Neutrophil (primary cell): ENCODE measurements around the gene HTATIP2.
A peak's percentile ranks its signal among the peaks of the same experiment; 100 is the strongest.
"Not testable (repeated sequence)": the region's sequence is repeated elsewhere in the genome, so short reads cannot be mapped to it uniquely, and the experiment has no call there.

Experiments
- H3K27ac ChIP-seq: fragments of 200-600 bp; sonication (generic); 2 replicates; pipeline ENCODE4 v1.5.1; 2016; ENCODE audit warnings: mild to moderate bottlenecking, moderate library complexity
- H3K27me3 ChIP-seq: fragments of 200-600 bp; sonication (generic); 2 replicates; pipeline ENCODE4 v1.6.0; 2016; ENCODE audit warnings: mild to moderate bottlenecking
- H3K36me3 ChIP-seq: fragments of 200-600 bp; sonication (generic); 2 replicates; pipeline ENCODE4 v1.5.1; 2017
- H3K4me1 ChIP-seq, 2 experiments: fragments of 200-600 bp in 1 of 2; sonication (generic) in 1 of 2; 1 replicate in 1 of 2; 2 replicates in 1 of 2; pipeline versions ENCODE4 v1.5.1 to v1.6.1; 2013 to 2016; ENCODE audit warnings: low read depth in 1 of 2, low read length in 1 of 2, mild to moderate bottlenecking in 1 of 2, moderate library complexity in 1 of 2; ENCODE audit not compliant: control insufficient read depth in 1 of 2, insufficient read depth in 1 of 2
- H3K4me3 ChIP-seq, 2 experiments: fragments of 200-600 bp in 1 of 2; sonication (generic) in 1 of 2; 1 replicate in 1 of 2; 2 replicates in 1 of 2; pipeline ENCODE4 v1.5.1; 2013 to 2016; ENCODE audit warnings: low read depth in 1 of 2, low read length in 1 of 2, mild to moderate bottlenecking in 1 of 2, moderate library complexity in 1 of 2
- H3K9me3 ChIP-seq: fragments of 200-600 bp; sonication (generic); 2 replicates; pipeline ENCODE4 v1.5.1; 2016
- CTCF ChIP-seq: fragments of 200-600 bp; sonication (generic); IDR thresholded peaks from 2 replicates; pipeline ENCODE4 v1.5.1; 2016; ENCODE audit warnings: antibody characterized with exemption

Gene HTATIP2

DNA sequence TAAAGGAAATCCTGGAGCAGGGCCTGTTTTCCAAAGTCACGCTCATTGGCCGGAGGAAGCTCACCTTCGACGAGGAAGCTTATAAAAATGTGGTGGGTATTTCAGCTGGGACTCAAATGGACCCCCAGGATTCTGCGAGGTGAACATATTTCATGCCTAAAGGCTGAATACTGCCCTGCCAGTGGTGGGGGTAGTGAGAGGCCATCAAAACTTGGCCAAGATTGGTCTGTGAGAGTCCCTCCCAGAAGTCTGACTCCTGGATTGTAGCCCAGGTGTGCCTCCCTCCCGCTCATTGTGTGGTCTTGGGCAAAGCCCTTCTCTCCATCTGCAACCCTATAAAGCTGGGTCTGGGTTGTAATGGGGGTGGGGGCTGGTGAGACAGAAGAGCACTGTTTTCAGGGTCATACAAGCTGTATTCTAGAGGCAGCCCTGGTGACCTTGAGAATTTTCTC is 853 bp downstream of the HTATIP2 start:
- Histone ChIP-seq H3K27ac (peak overlapping the region; percentile 95), H3K9me3 (no peaks in the 10 kb centered on the region), H3K36me3 (peaks cover 25% of the 10 kb centered on the region), H3K27me3 (no peaks in the 10 kb centered on the region), H3K4me3 (peak overlapping the region; percentile 78 to 100), H3K4me1 (peaks cover 18 to 40% of the 10 kb centered on the region in 2 experiments)
- TF ChIP-seq CTCF: no peak

DNA sequence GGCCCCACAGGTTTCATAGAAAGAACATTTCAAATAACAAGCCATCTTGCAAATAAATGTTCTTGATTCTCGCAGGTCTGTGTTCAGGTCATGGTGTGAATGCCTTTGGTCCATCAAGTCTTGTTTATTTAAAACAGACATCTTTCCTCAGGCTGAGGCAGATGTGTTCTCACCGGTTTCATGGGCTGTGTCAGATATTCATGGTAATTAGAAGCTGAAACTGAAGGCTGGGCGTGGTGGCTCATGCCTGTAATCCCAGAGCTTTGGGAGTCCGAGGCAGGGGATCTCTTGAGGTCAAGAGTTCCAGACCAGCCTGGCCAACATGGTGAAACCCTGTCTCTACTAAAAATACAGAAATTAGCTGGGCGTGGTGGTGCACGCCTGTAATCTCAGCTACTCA is 2.0 kb downstream of the HTATIP2 start:
- H3K27ac ChIP-seq, H3K9me3 ChIP-seq, H3K4me3 ChIP-seq, H3K27me3 ChIP-seq: not testable (repeated sequence)
- peaks cover 36% of the 10 kb centered on the region for H3K36me3 ChIP-seq
- peaks cover 18 to 36% of the 10 kb centered on the region in 2 experiments for H3K4me1 ChIP-seq

GRCh38 chr11:20367313-20367948 is 3.9 kb downstream of the HTATIP2 start:
- no peak overlapping the region for H3K27ac ChIP-seq
- H3K4me3 ChIP-seq: no peak overlapping the region
- H3K36me3 ChIP-seq: peaks cover 56% of the 10 kb centered on the region
- no peak for TF ChIP-seq CTCF
- H3K27me3 ChIP-seq: no peaks in the 10 kb centered on the region
- no peaks in the 10 kb centered on the region for H3K9me3 ChIP-seq
- H3K4me1 ChIP-seq: peaks cover 18 to 30% of the 10 kb centered on the region in 2 experiments

DNA sequence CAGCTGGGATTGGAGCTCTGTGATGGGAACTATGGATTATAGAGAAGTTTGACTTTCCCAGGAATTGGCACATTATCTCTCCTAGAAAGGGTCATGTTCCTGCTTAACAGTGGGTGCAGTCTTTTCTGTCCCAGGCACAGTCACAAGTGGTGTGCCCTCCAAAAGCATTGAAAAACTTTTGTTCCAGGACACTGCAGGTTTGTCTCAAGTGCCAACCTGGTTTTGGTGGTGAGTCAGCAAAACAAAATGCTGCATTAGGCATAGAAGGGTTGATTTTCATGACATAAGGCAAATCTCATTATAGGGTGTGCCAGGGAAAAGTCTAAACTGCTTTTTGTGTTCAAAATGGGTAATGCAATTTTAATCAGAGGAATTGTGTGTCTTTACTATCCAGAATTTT is 4.9 kb downstream of the HTATIP2 start:
- no peaks in the 10 kb centered on the region for H3K9me3 ChIP-seq
- H3K36me3 ChIP-seq: peaks cover 64% of the 10 kb centered on the region
- no peak overlapping the region for H3K4me3 ChIP-seq
- no peak overlapping the region for H3K27ac ChIP-seq
- peaks cover 14 to 25% of the 10 kb centered on the region in 2 experiments for H3K4me1 ChIP-seq
- no peak for TF ChIP-seq CTCF
- no peaks in the 10 kb centered on the region for H3K27me3 ChIP-seq

DNA sequence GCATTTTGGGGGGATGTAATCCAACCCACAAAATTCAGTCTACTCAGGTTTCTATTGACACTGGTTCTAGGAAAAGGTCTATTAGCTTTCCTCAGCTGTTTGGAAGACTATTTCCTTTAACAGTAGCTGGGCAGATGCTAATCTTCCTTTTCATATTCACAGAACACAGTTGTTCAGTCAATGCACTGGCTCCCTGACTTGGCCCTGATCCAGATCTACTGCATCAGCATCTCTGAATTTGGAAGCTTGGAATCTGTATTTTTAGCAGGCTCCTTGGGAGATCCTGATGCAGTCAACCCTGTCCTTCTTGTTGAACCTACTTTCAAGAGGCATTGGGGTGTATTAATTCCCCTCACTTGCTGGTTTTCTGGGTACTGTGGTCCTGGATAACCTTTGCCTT is 6.3 kb downstream of the HTATIP2 start:
- no peak for TF ChIP-seq CTCF
- H3K36me3 ChIP-seq: peaks cover 73% of the 10 kb centered on the region
- no peak overlapping the region for H3K4me3 ChIP-seq
- H3K27ac ChIP-seq: no peak overlapping the region
- H3K27me3 ChIP-seq: no peaks in the 10 kb centered on the region
- H3K4me1 ChIP-seq: peaks cover 4 to 15% of the 10 kb centered on the region in 2 experiments
- no peaks in the 10 kb centered on the region for H3K9me3 ChIP-seq

DNA sequence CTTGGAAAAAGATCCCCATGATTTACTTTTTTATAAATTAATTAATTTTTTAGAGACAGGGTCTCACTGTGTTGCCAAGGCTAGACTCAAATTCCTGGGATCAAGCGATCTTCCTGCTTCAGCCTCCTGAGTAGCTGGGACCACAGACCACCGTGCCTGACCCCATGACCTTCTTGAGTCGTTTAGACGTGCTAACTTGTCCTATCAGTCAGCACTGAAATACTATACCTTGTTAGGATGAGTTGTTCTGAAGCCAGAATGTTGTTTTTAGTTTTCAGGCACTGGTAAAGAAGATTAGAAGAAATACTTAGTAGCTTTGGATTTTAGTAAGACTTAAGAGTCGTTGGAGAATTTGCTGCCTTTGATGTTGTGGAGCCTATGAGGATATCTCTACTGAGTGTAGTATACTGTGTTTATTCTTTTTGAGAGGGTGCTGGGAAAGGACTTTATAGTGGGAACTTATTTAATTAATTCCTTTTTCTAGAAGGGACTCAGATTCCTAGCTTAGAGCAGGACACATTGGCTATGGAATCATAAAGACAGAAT is 8.6 kb downstream of the HTATIP2 start:
- H3K36me3 ChIP-seq: peaks cover 78% of the 10 kb centered on the region
- H3K4me3 ChIP-seq: no peak overlapping the region
- no peaks in the 10 kb centered on the region for H3K27me3 ChIP-seq
- no peak for TF ChIP-seq CTCF
- H3K27ac ChIP-seq: no peak overlapping the region
- H3K9me3 ChIP-seq: no peaks in the 10 kb centered on the region
- no peaks in the 10 kb centered on the region for H3K4me1 ChIP-seq
